Measurements from ENCODE around the gene DNAH3. TPM values are rescaled to one million over a fixed set of nuclear protein-coding genes. Genes with fewer than 3 reads are reported as not detected.
"Not testable (repeated sequence)": the region's sequence is repeated elsewhere in the genome, so short reads cannot be mapped to it uniquely, and the experiment has no call there.

DNAH3 gene
- total and polyA plus RNA-seq, 2 donors, result 0.16 to 0.37 TPM

- Histone ChIP-seq H3K27ac (ENCODE audit: low read depth) (no peak overlapping the region), H3K4me3 (ENCODE audit: low read depth, low read length) (no peak overlapping the region), H3K4me1 (ENCODE audit: insufficient read depth) (no peaks in the 10 kb centered on the region), H3K36me3 (ENCODE audit: insufficient read depth) (no peaks in the 10 kb centered on the region)
- 65% methylated on average over 4 of the region's 4 CpGs for WGBS
- no peak for DNase-seq (ENCODE audit: extremely low spot score)
Measured at GRCh38 chr16:21028728-21029127, 121.9 kb downstream of the DNAH3 start.

GRCh38 chr16:21026846-21027245, 123.8 kb downstream of the DNAH3 start:
- Histone ChIP-seq H3K36me3 (ENCODE audit: insufficient read depth) (no peaks in the 10 kb centered on the region), H3K4me3 (ENCODE audit: low read depth, low read length) (no peak overlapping the region), H3K27ac (ENCODE audit: low read depth) (no peak overlapping the region), H3K4me1 (ENCODE audit: insufficient read depth) (peaks cover 1% of the 10 kb centered on the region)
- DNase-seq (ENCODE audit: extremely low spot score), result no peak
- WGBS, result 78% methylated on average over 6 of the region's 6 CpGs

DNA sequence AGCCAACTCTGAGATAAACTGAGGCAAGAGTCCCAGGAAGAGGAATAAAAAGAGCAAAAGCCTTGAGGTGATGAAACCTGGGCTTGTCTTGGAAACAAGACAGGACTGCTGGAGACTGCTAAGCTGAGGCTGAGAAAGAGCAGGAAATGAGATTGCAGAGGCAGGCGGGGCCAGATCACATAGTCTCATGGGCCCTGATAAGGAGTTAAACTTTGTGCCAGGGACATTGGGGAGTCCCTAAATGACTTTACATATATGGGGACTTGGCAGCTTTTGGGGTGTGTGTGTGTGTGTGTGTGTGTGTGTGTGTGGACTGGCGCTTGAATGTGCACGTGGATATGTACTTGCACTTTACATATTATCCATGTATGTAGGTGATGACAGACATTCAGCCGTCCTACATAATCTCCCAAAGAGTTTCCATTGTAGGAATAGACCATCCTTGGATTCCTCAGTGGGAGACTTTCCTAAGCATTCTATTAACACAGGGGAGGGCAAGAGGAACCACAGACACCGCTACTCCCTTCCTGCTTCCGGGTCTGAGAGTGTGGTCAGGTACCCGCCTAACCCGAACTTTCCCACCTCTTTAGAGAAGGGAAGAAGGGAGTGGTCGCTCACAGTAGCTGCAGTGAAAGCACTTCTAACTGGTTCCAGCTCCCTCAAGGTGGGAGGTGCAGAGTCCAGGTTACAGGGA, 127.0 kb downstream of the DNAH3 start:
- 66% methylated on average over 9 of the region's 9 CpGs for WGBS
- no peak overlapping the region for H3K27ac ChIP-seq (ENCODE audit: low read depth)
- DNase-seq (ENCODE audit: extremely low spot score), result no peak
- H3K4me1 ChIP-seq (ENCODE audit: insufficient read depth), result peaks cover 1% of the 10 kb centered on the region
- no peak overlapping the region for H3K4me3 ChIP-seq (ENCODE audit: low read depth, low read length)
- no peaks in the 10 kb centered on the region for H3K36me3 ChIP-seq (ENCODE audit: insufficient read depth)

DNA sequence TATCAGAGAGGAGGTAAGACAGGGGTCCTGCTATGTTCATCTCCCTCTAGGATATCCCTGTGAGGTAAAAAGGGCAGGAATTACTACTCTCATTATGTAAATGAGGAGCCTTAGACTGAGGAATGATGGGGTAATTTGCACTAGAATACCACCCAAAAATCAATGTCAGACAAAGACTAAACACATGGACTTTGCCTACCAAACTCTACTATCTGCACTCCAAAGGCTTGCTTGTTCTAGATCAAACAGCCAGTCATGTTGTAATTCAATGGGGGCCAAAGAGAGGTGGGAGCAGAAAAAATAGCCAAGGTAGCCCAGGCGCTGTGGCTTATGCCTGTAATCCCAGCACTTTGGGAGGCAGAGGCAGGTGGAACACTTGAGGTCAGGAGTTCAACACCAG, 129.3 kb downstream of the DNAH3 start:
- Histone ChIP-seq H3K4me1 (ENCODE audit: insufficient read depth) (peaks cover 1% of the 10 kb centered on the region), H3K36me3 (ENCODE audit: insufficient read depth) (no peaks in the 10 kb centered on the region), H3K27ac (ENCODE audit: low read depth) (no peak overlapping the region), H3K4me3 (ENCODE audit: low read depth, low read length) (no peak overlapping the region)
- 85% methylated on average over 1 of the region's 1 CpG for WGBS
- DNase-seq (ENCODE audit: extremely low spot score), result no peak

DNA sequence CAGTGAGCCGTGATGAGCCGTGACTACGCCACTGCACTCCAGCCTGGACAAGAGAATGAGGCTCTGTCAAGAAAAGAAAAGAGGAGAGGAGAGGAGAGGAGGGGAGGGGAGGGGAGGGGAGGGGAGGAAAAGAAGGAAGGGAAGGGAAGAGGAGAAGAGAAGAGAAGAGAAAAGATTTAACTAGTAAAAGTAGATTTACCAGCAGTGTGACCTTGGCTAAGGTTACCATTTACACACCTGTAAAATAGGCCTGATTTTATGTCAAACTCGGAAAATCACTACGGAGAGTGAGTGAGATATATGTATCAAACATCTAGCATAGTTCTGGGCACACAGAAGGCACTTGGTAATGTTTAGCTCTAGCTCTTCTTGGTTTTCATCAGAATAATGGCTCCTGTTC, 140.8 kb downstream of the DNAH3 start:
- 91% methylated on average over 5 of the region's 5 CpGs for WGBS
- no peak overlapping the region for H3K4me3 ChIP-seq (ENCODE audit: low read depth, low read length)
- no peak for DNase-seq (ENCODE audit: extremely low spot score)
- H3K36me3 ChIP-seq (ENCODE audit: insufficient read depth), result no peaks in the 10 kb centered on the region
- no peaks in the 10 kb centered on the region for H3K4me1 ChIP-seq (ENCODE audit: insufficient read depth)
- no peak overlapping the region for H3K27ac ChIP-seq (ENCODE audit: low read depth)

DNA sequence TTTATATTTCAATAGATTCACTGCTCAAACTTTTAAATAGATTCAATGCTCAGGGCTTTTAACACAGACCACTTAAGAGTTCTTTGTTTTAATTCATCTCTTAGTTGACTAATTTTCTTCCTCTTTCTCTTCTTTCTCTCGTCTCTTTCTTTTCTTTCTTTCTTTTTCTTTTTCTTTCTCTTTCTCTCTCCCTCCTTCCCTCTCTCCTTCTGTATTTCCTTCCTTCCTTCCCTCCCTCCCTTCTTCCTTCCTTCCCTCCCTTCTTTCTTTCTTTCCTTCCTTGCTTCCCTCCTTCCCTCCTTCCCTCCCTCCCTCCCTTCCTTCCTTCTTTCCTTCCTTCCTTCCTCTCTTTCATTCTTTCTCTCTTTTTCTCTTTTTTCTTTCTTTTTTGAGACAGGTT, 145.6 kb downstream of the DNAH3 start:
- Histone ChIP-seq H3K36me3 (ENCODE audit: insufficient read depth) (no peaks in the 10 kb centered on the region), H3K27ac (ENCODE audit: low read depth) (no peak overlapping the region), H3K4me3 (ENCODE audit: low read depth, low read length) (no peak overlapping the region), H3K4me1 (ENCODE audit: insufficient read depth) (no peaks in the 10 kb centered on the region)
- 59% methylated on average over 1 of the region's 1 CpG for WGBS
- DNase-seq (ENCODE audit: extremely low spot score), result no peak

- 25% methylated on average over 3 of the region's 3 CpGs for WGBS
- Histone ChIP-seq H3K4me1 (ENCODE audit: insufficient read depth) (no peaks in the 10 kb centered on the region), H3K27ac (ENCODE audit: low read depth) (no peak overlapping the region), H3K4me3 (ENCODE audit: low read depth, low read length) (no peak overlapping the region), H3K36me3 (ENCODE audit: insufficient read depth) (no peaks in the 10 kb centered on the region)
- DNase-seq (ENCODE audit: extremely low spot score), result no peak
Measured at GRCh38 chr16:21001262-21001661, 149.4 kb downstream of the DNAH3 start.

DNA sequence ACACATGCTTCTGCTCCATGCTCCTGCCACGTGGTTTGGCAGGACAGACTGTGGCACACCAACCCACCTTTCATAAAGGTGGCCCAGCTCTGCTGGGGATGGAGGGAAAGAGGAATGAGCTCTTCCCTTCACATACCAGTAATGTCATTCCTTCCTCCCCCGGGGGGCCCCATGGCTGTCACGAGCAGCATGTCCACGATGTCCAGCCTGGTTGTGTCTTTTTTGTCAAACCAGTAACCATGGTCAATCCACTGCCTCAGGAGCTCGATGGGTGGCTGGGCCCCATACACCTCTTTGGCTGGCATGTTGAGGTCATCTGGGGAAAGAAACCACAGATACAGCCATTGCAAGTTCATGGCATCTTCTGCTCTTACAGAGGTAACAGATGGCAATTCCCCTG, 153.5 kb downstream of the DNAH3 start:
- Histone ChIP-seq H3K36me3 (ENCODE audit: insufficient read depth) (no peaks in the 10 kb centered on the region), H3K27ac (ENCODE audit: low read depth) (no peak overlapping the region), H3K4me3 (ENCODE audit: low read depth, low read length) (no peak overlapping the region), H3K4me1 (ENCODE audit: insufficient read depth) (no peaks in the 10 kb centered on the region)
- DNase-seq (ENCODE audit: extremely low spot score), result no peak
- WGBS, result 83% methylated on average over 5 of the region's 5 CpGs

GRCh38 chr16:20995711-20996110, 154.9 kb downstream of the DNAH3 start:
- H3K36me3 ChIP-seq (ENCODE audit: insufficient read depth), result no peaks in the 10 kb centered on the region
- H3K4me1 ChIP-seq (ENCODE audit: insufficient read depth), result no peaks in the 10 kb centered on the region
- 73% methylated on average over 4 of the region's 4 CpGs for whole genome bisulfite sequencing
- H3K27ac ChIP-seq (ENCODE audit: low read depth), result no peak overlapping the region
- no peak for DNase-seq (ENCODE audit: extremely low spot score)
- no peak overlapping the region for H3K4me3 ChIP-seq (ENCODE audit: low read depth, low read length)

GRCh38 chr16:20989496-20990070, 161.1 kb downstream of the DNAH3 start:
- WGBS, result 96% methylated on average over 38 of the region's 38 CpGs
- not testable (repeated sequence) for H3K36me3 ChIP-seq (ENCODE audit: insufficient read depth); DNase-seq (ENCODE audit: extremely low spot score); H3K27ac ChIP-seq (ENCODE audit: low read depth); H3K4me1 ChIP-seq (ENCODE audit: insufficient read depth); H3K4me3 ChIP-seq (ENCODE audit: low read depth, low read length)

GRCh38 chr16:20987049-20987448, 163.6 kb downstream of the DNAH3 start:
- Histone ChIP-seq H3K4me3 (ENCODE audit: low read depth, low read length) (no peak overlapping the region), H3K4me1 (ENCODE audit: insufficient read depth) (no peaks in the 10 kb centered on the region), H3K36me3 (ENCODE audit: insufficient read depth) (no peaks in the 10 kb centered on the region), H3K27ac (ENCODE audit: low read depth) (no peak overlapping the region)
- 82% methylated on average over 5 of the region's 5 CpGs for WGBS
- no peak for DNase-seq (ENCODE audit: extremely low spot score)

GRCh38 chr16:20984019-20984418, 166.6 kb downstream of the DNAH3 start:
- Histone ChIP-seq H3K27ac (ENCODE audit: low read depth) (no peak overlapping the region), H3K4me3 (ENCODE audit: low read depth, low read length) (no peak overlapping the region), H3K36me3 (ENCODE audit: insufficient read depth) (no peaks in the 10 kb centered on the region), H3K4me1 (ENCODE audit: insufficient read depth) (no peaks in the 10 kb centered on the region)
- no peak for DNase-seq (ENCODE audit: extremely low spot score)
- WGBS, result 89% methylated on average over 6 of the region's 6 CpGs

- DNase-seq (ENCODE audit: extremely low spot score), result no peak
- H3K36me3 ChIP-seq (ENCODE audit: insufficient read depth), result no peaks in the 10 kb centered on the region
- H3K4me1 ChIP-seq (ENCODE audit: insufficient read depth), result no peaks in the 10 kb centered on the region
- WGBS, result 49% methylated on average over 4 of the region's 4 CpGs
- H3K4me3 ChIP-seq (ENCODE audit: low read depth, low read length), result no peak overlapping the region
- no peak overlapping the region for H3K27ac ChIP-seq (ENCODE audit: low read depth)
Measured at GRCh38 chr16:20976576-20976975, 174.1 kb downstream of the DNAH3 start.

DNA sequence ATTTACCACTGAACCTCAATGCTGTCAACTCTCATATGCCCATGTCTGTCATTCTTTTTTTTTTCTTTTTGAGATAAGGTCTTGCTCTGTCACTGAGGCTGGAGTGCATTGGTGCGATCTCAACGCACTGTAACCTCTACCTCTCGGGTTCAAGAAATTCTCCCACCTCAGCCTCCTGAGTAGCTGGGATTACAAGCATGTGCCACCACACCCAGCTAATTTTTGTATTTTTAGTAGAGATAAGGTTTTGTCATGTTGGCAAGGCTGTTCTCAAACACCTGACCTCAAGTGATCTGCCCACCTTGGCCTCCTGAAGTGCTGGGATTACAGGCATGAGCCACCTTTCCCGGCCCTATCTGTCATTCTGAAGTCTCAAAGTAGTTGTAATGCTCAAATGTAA, 177.4 kb downstream of the DNAH3 start:
- 94% methylated on average over 4 of the region's 4 CpGs for WGBS
- not testable (repeated sequence) for H3K4me1 ChIP-seq (ENCODE audit: insufficient read depth); H3K36me3 ChIP-seq (ENCODE audit: insufficient read depth); H3K4me3 ChIP-seq (ENCODE audit: low read depth, low read length); DNase-seq (ENCODE audit: extremely low spot score); H3K27ac ChIP-seq (ENCODE audit: low read depth)

Data from urinary bladder (tissue), 4 donors.